Hepatocyte (in vitro differentiated cells): ENCODE results near the gene SMIM44.

Source experiments
- EZH2 ChIP-seq: fragments of 200-600 bp; sonication (generic); IDR thresholded peaks from 2 replicates; pipeline ENCODE4 v1.6.1; 2016; ENCODE audit warnings: antibody characterized with exemption, mild to moderate bottlenecking, borderline replicate concordance
- EZH2phosphoT487 ChIP-seq: fragments of 200-600 bp; sonication (generic); IDR thresholded peaks from one replicate; pipeline ENCODE4 v1.6.1; 2018; ENCODE audit warnings: antibody characterized with exemption, mild to moderate bottlenecking, low read depth, moderate library complexity; ENCODE audit not compliant: unreplicated experiment, severe bottlenecking
- TF ChIP-seq, protein P1 (sequence below): fragments of 200-600 bp; sonication (generic); IDR thresholded peaks from 2 replicates; pipeline ENCODE4 v1.5.1; 2016; ENCODE audit warnings: antibody characterized with exemption, mild to moderate bottlenecking; ENCODE audit not compliant: poor library complexity

DNA sequence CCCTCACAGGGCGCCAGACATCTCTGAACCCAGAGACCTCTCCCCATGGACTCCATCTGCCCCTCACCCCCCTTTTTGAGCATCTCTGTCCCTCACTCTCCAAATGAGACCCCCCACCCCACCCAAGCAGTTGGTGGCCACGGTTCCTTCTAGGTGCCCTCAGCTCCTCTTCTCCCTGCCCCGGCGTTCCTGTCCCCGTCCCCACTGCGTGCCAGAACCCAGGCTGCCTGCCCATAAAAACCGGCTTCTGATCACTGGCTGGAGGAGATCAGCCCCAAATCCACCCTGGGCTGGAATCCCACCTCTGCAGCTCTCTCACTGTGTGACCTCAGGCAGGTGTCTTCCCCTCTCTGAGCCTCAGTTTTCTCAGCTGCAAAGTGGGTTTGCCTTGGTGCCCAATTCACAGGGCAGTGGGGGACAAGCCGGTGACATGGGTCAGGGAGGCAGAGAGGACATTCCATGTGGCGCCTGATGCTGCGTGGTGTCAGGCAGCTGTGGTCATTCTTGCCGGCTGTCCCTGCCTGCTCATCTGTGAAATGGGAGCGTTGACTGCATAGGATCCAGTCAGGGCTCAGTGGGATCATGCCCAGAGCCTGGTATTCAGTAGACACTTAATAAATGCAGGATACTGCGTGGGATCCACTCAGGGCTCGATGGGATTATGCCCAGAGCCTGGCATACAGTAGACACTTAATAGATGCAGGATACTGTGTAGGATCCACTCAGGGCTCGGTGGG is 28.4 kb downstream of the SMIM44 start:
- TF ChIP-seq, protein P1, sequence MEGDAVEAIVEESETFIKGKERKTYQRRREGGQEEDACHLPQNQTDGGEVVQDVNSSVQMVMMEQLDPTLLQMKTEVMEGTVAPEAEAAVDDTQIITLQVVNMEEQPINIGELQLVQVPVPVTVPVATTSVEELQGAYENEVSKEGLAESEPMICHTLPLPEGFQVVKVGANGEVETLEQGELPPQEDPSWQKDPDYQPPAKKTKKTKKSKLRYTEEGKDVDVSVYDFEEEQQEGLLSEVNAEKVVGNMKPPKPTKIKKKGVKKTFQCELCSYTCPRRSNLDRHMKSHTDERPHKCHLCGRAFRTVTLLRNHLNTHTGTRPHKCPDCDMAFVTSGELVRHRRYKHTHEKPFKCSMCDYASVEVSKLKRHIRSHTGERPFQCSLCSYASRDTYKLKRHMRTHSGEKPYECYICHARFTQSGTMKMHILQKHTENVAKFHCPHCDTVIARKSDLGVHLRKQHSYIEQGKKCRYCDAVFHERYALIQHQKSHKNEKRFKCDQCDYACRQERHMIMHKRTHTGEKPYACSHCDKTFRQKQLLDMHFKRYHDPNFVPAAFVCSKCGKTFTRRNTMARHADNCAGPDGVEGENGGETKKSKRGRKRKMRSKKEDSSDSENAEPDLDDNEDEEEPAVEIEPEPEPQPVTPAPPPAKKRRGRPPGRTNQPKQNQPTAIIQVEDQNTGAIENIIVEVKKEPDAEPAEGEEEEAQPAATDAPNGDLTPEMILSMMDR, result no peak
- TF ChIP-seq EZH2phosphoT487 (no peak), EZH2 (no peak)
